ENCODE data around the gene CCDC33.

DNA sequence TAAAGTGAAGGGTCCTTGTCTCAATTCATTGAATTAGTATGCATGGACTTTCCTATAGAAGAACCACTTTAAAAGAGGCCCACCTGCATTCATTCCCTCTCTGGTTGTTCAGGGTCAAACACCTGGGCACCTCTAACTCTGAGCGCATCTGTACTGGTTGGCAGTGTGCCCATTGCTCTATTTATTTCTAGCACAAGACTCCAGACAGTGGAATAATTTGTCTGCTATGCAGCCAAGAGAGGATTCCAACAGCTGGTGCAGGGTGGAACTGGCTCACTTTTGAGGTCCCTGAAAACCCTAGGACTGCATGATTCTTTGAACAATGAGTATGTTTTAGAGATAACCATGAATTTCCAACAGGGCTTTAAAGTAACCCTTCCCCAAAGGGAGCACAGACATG lies 57.9 kb downstream of the CCDC33 start:
- TF ChIP-seq, protein P1, sequence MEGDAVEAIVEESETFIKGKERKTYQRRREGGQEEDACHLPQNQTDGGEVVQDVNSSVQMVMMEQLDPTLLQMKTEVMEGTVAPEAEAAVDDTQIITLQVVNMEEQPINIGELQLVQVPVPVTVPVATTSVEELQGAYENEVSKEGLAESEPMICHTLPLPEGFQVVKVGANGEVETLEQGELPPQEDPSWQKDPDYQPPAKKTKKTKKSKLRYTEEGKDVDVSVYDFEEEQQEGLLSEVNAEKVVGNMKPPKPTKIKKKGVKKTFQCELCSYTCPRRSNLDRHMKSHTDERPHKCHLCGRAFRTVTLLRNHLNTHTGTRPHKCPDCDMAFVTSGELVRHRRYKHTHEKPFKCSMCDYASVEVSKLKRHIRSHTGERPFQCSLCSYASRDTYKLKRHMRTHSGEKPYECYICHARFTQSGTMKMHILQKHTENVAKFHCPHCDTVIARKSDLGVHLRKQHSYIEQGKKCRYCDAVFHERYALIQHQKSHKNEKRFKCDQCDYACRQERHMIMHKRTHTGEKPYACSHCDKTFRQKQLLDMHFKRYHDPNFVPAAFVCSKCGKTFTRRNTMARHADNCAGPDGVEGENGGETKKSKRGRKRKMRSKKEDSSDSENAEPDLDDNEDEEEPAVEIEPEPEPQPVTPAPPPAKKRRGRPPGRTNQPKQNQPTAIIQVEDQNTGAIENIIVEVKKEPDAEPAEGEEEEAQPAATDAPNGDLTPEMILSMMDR (IDR thresholded peaks at IDR 0.05) = no peak
- TF ChIP-seq POLR2A (IDR thresholded peaks at IDR 0.05) = no peak
- no peak for TF ChIP-seq POLR2AphosphoS5 (IDR thresholded peaks at IDR 0.05)
